Caco-2 (cell line): ENCODE measurements around the gene PLA2G4B. TPM values are rescaled to one million over a fixed set of nuclear protein-coding genes. Genes with fewer than 3 reads are reported as not detected.

Experiments
- BruUV-seq: library from RNA; stranded (reverse); fragments of 400-500 nt; replicated peaks from 2 replicates; lab custom pipeline; 2021; lab: Mats Ljungman, UMichigan
- CTCF ChIA-PET: fragments of 300-600 bp; sonication (Branson Sonifier 250); formaldehyde crosslinking; loops from one replicate; lab custom pipeline; 2022; ENCODE audit warnings: antibody characterized with exemption; lab: Charles Lee
- POLR2A ChIA-PET: fragments of 300-600 bp; sonication (Branson Sonifier 250); formaldehyde crosslinking; loops from one replicate; lab custom pipeline; 2022; ENCODE audit warnings: antibody characterized with exemption; lab: Charles Lee
- DNase-seq, 2 experiments: peaks; one replicate each; pipeline versions ENCODE4 v3.0.0 to v3.0.0-alpha.2; 2020 to 2022
- H3K27me3 ChIP-seq: replicated peaks from 2 replicates; pipeline ENCODE4 v1.6.0; 2011; ENCODE audit warnings: low read length; ENCODE audit not compliant: control insufficient read depth, insufficient read depth
- H3K36me3 ChIP-seq: 2 replicates; pipeline ENCODE4 v1.5.1; 2011; ENCODE audit warnings: low read length; ENCODE audit not compliant: control insufficient read depth, insufficient read depth
- H3K4me1 ChIP-seq: fragments of 250-450 bp; sonication (Bioruptor Pico); 2 replicates; pipeline ENCODE4 v1.5.1; 2020; ENCODE audit warnings: mild to moderate bottlenecking
- H3K4me3 ChIP-seq: 2 replicates; pipeline ENCODE4 v1.5.1; 2011; ENCODE audit warnings: low read depth, mild to moderate bottlenecking, control low read depth, low read length
- H3K9me3 ChIP-seq: fragments of 250-450 bp; sonication (Bioruptor Pico); 2 replicates; pipeline ENCODE4 v1.5.1; 2020; ENCODE audit warnings: mild to moderate bottlenecking, moderate library complexity
- H3K27ac Mint-ChIP-seq: one replicate; pipeline ENCODE4 v1.8.0; 2022; ENCODE audit warnings: mixed read lengths; ENCODE audit not compliant: unreplicated experiment
- H3K27me3 Mint-ChIP-seq: one replicate; pipeline ENCODE4 v1.8.0; 2022; ENCODE audit warnings: mixed read lengths; ENCODE audit not compliant: insufficient read depth, unreplicated experiment
- H3K36me3 Mint-ChIP-seq: one replicate; pipeline ENCODE4 v1.8.0; 2022; ENCODE audit warnings: mild to moderate bottlenecking, mixed read lengths; ENCODE audit not compliant: insufficient read depth, unreplicated experiment
- H3K4me1 Mint-ChIP-seq: one replicate; pipeline ENCODE4 v1.8.0; 2022; ENCODE audit warnings: low read depth, mixed read lengths; ENCODE audit not compliant: unreplicated experiment
- H3K4me3 Mint-ChIP-seq: one replicate; pipeline ENCODE4 v1.8.0; 2022; ENCODE audit warnings: mild to moderate bottlenecking, moderate library complexity, mixed read lengths; ENCODE audit not compliant: unreplicated experiment
- H3K9me3 Mint-ChIP-seq: one replicate; pipeline ENCODE4 v1.8.0; 2022; ENCODE audit warnings: mixed read lengths; ENCODE audit not compliant: unreplicated experiment
- CTCF ChIP-seq, 2 experiments: fragments of 200-600 bp in 1 of 2; IDR thresholded peaks; 1 replicate in 1 of 2; 2 replicates in 1 of 2; pipeline versions ENCODE4 v1.5.1 to v1.8.0; 2011 to 2022; ENCODE audit warnings: antibody characterized with exemption in 1 of 2, control low read depth in 1 of 2, inconsistent platforms in 1 of 2, low read depth in 1 of 2, low read length in 1 of 2, mild to moderate bottlenecking in 1 of 2, moderate library complexity in 1 of 2; ENCODE audit not compliant: insufficient read depth in 1 of 2, severe bottlenecking in 1 of 2, unreplicated experiment in 1 of 2
- intact Hi-C: fragments of 100-400 bp; cut with micrococcal nuclease; formaldehyde crosslinking; loops from one replicate; pipeline ENCODE4 v1.10.0; 2022; ENCODE audit not compliant: unreplicated experiment
- microRNA-seq: library from miRNA; unstranded; fragments of <30 nt; microRNA quantifications from one replicate; pipeline ENCODE4 v1.2.0, GENCODE V29; 2022
- total RNA-seq: library from RNA; stranded (reverse); gene quantifications from 2 replicates; pipeline ENCODE4 v1.2.3, GENCODE V29; 2022

The PLA2G4B gene
- total RNA-seq, 1 experiment from 2014 or later = 6.0 TPM

- no peak for TF ChIP-seq CTCF (IDR thresholded peaks at IDR 0.05; ENCODE audit: insufficient read depth in 1 of 2, low read depth in 1 of 2, low read length in 1 of 2, severe bottlenecking in 1 of 2, unreplicated experiment in 1 of 2)
- no TSS peak for BruUV-seq
- peaks cover 76% of the 10 kb centered on the region for H3K36me3 Mint-ChIP-seq
- H3K36me3 ChIP-seq = no peaks in the 10 kb centered on the region; the same call in 1 of the 2 replicates
- H3K9me3 Mint-ChIP-seq = no peaks in the 10 kb centered on the region
- H3K4me3 Mint-ChIP-seq = no peak overlapping the region
- intact Hi-C loops = no loop called here
- H3K4me1 ChIP-seq = no peaks in the 10 kb centered on the region
- no peaks in the 10 kb centered on the region for H3K27me3 ChIP-seq
- no peaks in the 10 kb centered on the region for H3K4me1 Mint-ChIP-seq
- H3K9me3 ChIP-seq = no peaks in the 10 kb centered on the region
- ChIA-PET CTCF (no interaction called here), POLR2A (no interaction called here)
- no peak for DNase-seq
- no peak overlapping the region for H3K4me3 ChIP-seq
- no peaks in the 10 kb centered on the region for H3K27me3 Mint-ChIP-seq
- H3K27ac Mint-ChIP-seq = peak overlapping the region; percentile 34
Observed at GRCh38 chr15:41896566-41896965, 57.9 kb downstream of the PLA2G4B start.

GRCh38 chr15:41897363-41897799 is 58.7 kb downstream of the PLA2G4B start:
- BruUV-seq = no TSS peak
- TF ChIP-seq CTCF (IDR thresholded peaks at IDR 0.05; ENCODE audit: insufficient read depth in 1 of 2, low read depth in 1 of 2, low read length in 1 of 2, severe bottlenecking in 1 of 2, unreplicated experiment in 1 of 2) = no peak
- no peak for DNase-seq
- no peaks in the 10 kb centered on the region for H3K4me1 ChIP-seq
- H3K36me3 Mint-ChIP-seq = peaks cover 85% of the 10 kb centered on the region
- no peaks in the 10 kb centered on the region for H3K27me3 Mint-ChIP-seq
- no peak overlapping the region for H3K27ac Mint-ChIP-seq
- no peaks in the 10 kb centered on the region for H3K27me3 ChIP-seq
- no peaks in the 10 kb centered on the region; the same call in 1 of the 2 replicates for H3K36me3 ChIP-seq
- no peaks in the 10 kb centered on the region for H3K9me3 ChIP-seq
- no peaks in the 10 kb centered on the region for H3K9me3 Mint-ChIP-seq
- ChIA-PET CTCF (interaction anchor here (0.6 kb wide), 1 partner anchor 437 kb away, joined by 4 read pairs; no protein-coding TSS in a partner anchor), POLR2A (no interaction called here)
- intact Hi-C loops = no loop called here
- H3K4me1 Mint-ChIP-seq = no peaks in the 10 kb centered on the region
- H3K4me3 Mint-ChIP-seq = no peak overlapping the region
- H3K4me3 ChIP-seq = no peak overlapping the region

Small RNAs within 50 kb of the gene (microRNA-seq; reads per million reads assigned to microRNA genes)
- not detected for gene MIR4310

Other genes with a start within 250 kb of the PLA2G4B start
- 59.6 and 60.0 TPM in 2 replicates for gene MGA, start 178.4 kb upstream of the PLA2G4B start, total RNA-seq
- gene MAPKBP1, start 64.4 kb upstream of the PLA2G4B start, total RNA-seq = 16.2 and 23.0 TPM in 2 replicates
- 10.9 and 12.2 TPM in 2 replicates for gene JMJD7, start 10.8 kb upstream of the PLA2G4B start, total RNA-seq
- gene SPTBN5, start 55.2 kb downstream of the PLA2G4B start, total RNA-seq = 2.3 and 2.5 TPM in 2 replicates
- gene EHD4, start 133.7 kb downstream of the PLA2G4B start, total RNA-seq = 31.6 TPM in 2 replicates
- gene PLA2G4E, start 182.2 kb downstream of the PLA2G4B start, total RNA-seq = 1.4 and 1.8 TPM in 2 replicates